Activated CD8-positive, alpha-beta T cell treated with anti-CD3 and anti-CD28 coated beads, Interleukin-2, amount 10 ng/mL, durations not matched to agents 7 days and 5 days (primary cell): ENCODE results near the gene HIVEP3. TPM values are rescaled to one million over a fixed set of nuclear protein-coding genes. Genes with fewer than 3 reads are reported as not detected.

Source experiments
- ATAC-seq: fragments of 150-1000 bp; cut with Tn5 transposase; one replicate; pipeline ENCODE4 v1.10.0; 2021; ENCODE audit warnings: moderate library complexity
- CTCF ChIA-PET: fragments of 350-600 bp; sonication (Branson Sonifier 250); formaldehyde crosslinking; loops from one replicate; lab custom pipeline; 2021; ENCODE audit warnings: antibody characterized with exemption; lab: Charles Lee
- POLR2A ChIA-PET: fragments of 350-600 bp; sonication (Branson Sonifier 250); formaldehyde crosslinking; loops from one replicate; lab custom pipeline; 2021; ENCODE audit warnings: antibody characterized with exemption; lab: Charles Lee
- DNase-seq: peaks from one replicate; pipeline ENCODE4 v3.0.0-alpha.2; 2020
- H3K27ac Mint-ChIP-seq: one replicate; pipeline ENCODE4 v1.8.0; 2021; ENCODE audit warnings: mild to moderate bottlenecking, mixed read lengths
- H3K27me3 Mint-ChIP-seq: one replicate; pipeline ENCODE4 v1.8.0; 2021; ENCODE audit warnings: low read depth, mixed read lengths
- H3K36me3 Mint-ChIP-seq: one replicate; pipeline ENCODE4 v1.8.0; 2021; ENCODE audit warnings: low read depth, mixed read lengths
- H3K4me1 Mint-ChIP-seq: one replicate; pipeline ENCODE4 v1.8.0; 2021; ENCODE audit warnings: low read depth, mixed read lengths
- H3K4me3 Mint-ChIP-seq: one replicate; pipeline ENCODE4 v1.8.0; 2021; ENCODE audit warnings: mild to moderate bottlenecking, mixed read lengths
- H3K9me3 Mint-ChIP-seq: one replicate; pipeline ENCODE4 v1.8.0; 2022; ENCODE audit warnings: mixed read lengths; ENCODE audit not compliant: insufficient read depth
- total RNA-seq, 2 experiments: library from RNA; stranded (reverse); gene quantifications; one replicate each; pipeline ENCODE4 v1.2.3, GENCODE V29; 2021

The HIVEP3 gene
- total RNA-seq, 2 experiments from 2014 or later: 10.8 to 11.8 TPM

- no peaks in the 10 kb centered on the region for H3K36me3 Mint-ChIP-seq
- CTCF ChIA-PET: interaction anchor here (0.6 to 1.7 kb wide), 2 partner anchors 16 to 213 kb away, joined by 3 to 6 read pairs; no protein-coding TSS in a partner anchor
- H3K4me1 Mint-ChIP-seq: no peaks in the 10 kb centered on the region
These were observed 329.3 kb downstream of the HIVEP3 start for GRCh38 chr1:41589395-41589794.

GRCh38 chr1:41588334-41588875 lies 330.3 kb downstream of the HIVEP3 start:
- DNase-seq (no peak), ATAC-seq (no peak)
- CTCF ChIA-PET: no interaction called here

More at GRCh38 chr1:41589395-41589794, 329.3 kb downstream of the HIVEP3 start:
- no peaks in the 10 kb centered on the region for H3K27me3 Mint-ChIP-seq
- H3K9me3 Mint-ChIP-seq: no peaks in the 10 kb centered on the region
- POLR2A ChIA-PET: interaction anchor here (0.6 kb wide), 1 partner anchor 139 kb away, joined by 3 read pairs; no protein-coding TSS in a partner anchor
- H3K27ac Mint-ChIP-seq: no peak overlapping the region
- DNase-seq: no peak
- H3K4me3 Mint-ChIP-seq: no peak overlapping the region
- ATAC-seq: no peak

GRCh38 chr1:41587791-41588190 lies 330.9 kb downstream of the HIVEP3 start:
- H3K27ac Mint-ChIP-seq: no peak overlapping the region
- no peaks in the 10 kb centered on the region for H3K27me3 Mint-ChIP-seq
- peaks cover 8% of the 10 kb centered on the region for H3K4me1 Mint-ChIP-seq
- H3K4me3 Mint-ChIP-seq: no peak overlapping the region
- H3K9me3 Mint-ChIP-seq: no peaks in the 10 kb centered on the region
- ATAC-seq: no peak
- ChIA-PET CTCF (no interaction called here), POLR2A (no interaction called here)
- DNase-seq: no peak
- no peaks in the 10 kb centered on the region for H3K36me3 Mint-ChIP-seq

More at GRCh38 chr1:41588334-41588875, 330.3 kb downstream of the HIVEP3 start:
- Mint-ChIP-seq H3K9me3 (no peaks in the 10 kb centered on the region), H3K4me3 (no peak overlapping the region), H3K27me3 (no peaks in the 10 kb centered on the region), H3K4me1 (peaks cover 8% of the 10 kb centered on the region), H3K36me3 (no peaks in the 10 kb centered on the region), H3K27ac (no peak overlapping the region)
- POLR2A ChIA-PET: no interaction called here

GRCh38 chr1:41586230-41586629 lies 332.5 kb downstream of the HIVEP3 start:
- ATAC-seq: no peak
- CTCF ChIA-PET: no interaction called here
- POLR2A ChIA-PET: no interaction called here
- no peak overlapping the region for H3K27ac Mint-ChIP-seq
- no peak for DNase-seq
- H3K4me3 Mint-ChIP-seq: no peak overlapping the region
- H3K9me3 Mint-ChIP-seq: no peaks in the 10 kb centered on the region
- peaks cover 15% of the 10 kb centered on the region for H3K4me1 Mint-ChIP-seq
- H3K27me3 Mint-ChIP-seq: no peaks in the 10 kb centered on the region
- H3K36me3 Mint-ChIP-seq: no peaks in the 10 kb centered on the region

- Mint-ChIP-seq H3K27ac (no peak overlapping the region), H3K36me3 (no peaks in the 10 kb centered on the region), H3K9me3 (no peaks in the 10 kb centered on the region), H3K27me3 (no peaks in the 10 kb centered on the region), H3K4me1 (peaks cover 26% of the 10 kb centered on the region), H3K4me3 (no peak overlapping the region)
- no peak for DNase-seq
- ChIA-PET POLR2A (no interaction called here), CTCF (interaction anchor here (1.0 kb wide), 1 partner anchor 9 kb away, joined by 3 read pairs; no protein-coding TSS in a partner anchor)
- no peak for ATAC-seq
These were observed 334.8 kb downstream of the HIVEP3 start for GRCh38 chr1:41583658-41584547.

- no peaks in the 10 kb centered on the region for H3K36me3 Mint-ChIP-seq
- no peak for ATAC-seq
- no peak overlapping the region for H3K4me3 Mint-ChIP-seq
- H3K9me3 Mint-ChIP-seq: no peaks in the 10 kb centered on the region
- peaks cover 26% of the 10 kb centered on the region for H3K4me1 Mint-ChIP-seq
- POLR2A ChIA-PET: no interaction called here
- no peak overlapping the region for H3K27ac Mint-ChIP-seq
- CTCF ChIA-PET: interaction anchor here (1.0 kb wide), 1 partner anchor 8 kb away, joined by 3 read pairs; no protein-coding TSS in a partner anchor
- DNase-seq: no peak
- no peaks in the 10 kb centered on the region for H3K27me3 Mint-ChIP-seq
These were observed 335.7 kb downstream of the HIVEP3 start for GRCh38 chr1:41582851-41583657.

GRCh38 chr1:41582351-41582750 lies 336.4 kb downstream of the HIVEP3 start:
- Mint-ChIP-seq H3K27me3 (no peaks in the 10 kb centered on the region), H3K36me3 (no peaks in the 10 kb centered on the region), H3K9me3 (no peaks in the 10 kb centered on the region), H3K4me1 (peaks cover 26% of the 10 kb centered on the region), H3K4me3 (no peak overlapping the region), H3K27ac (no peak overlapping the region)
- ChIA-PET POLR2A (no interaction called here), CTCF (no interaction called here)
- ATAC-seq: no peak
- no peak for DNase-seq

GRCh38 chr1:41582004-41582325 lies 336.8 kb downstream of the HIVEP3 start:
- no peak overlapping the region for H3K4me3 Mint-ChIP-seq
- H3K27ac Mint-ChIP-seq: no peak overlapping the region
- peaks cover 26% of the 10 kb centered on the region for H3K4me1 Mint-ChIP-seq
- ChIA-PET POLR2A (interaction anchor here (1.1 kb wide), 1 partner anchor 19 kb away, joined by 3 read pairs; no protein-coding TSS in a partner anchor), CTCF (no interaction called here)
- no peak for DNase-seq
- no peak for ATAC-seq
- no peaks in the 10 kb centered on the region for H3K9me3 Mint-ChIP-seq
- H3K36me3 Mint-ChIP-seq: no peaks in the 10 kb centered on the region
- no peaks in the 10 kb centered on the region for H3K27me3 Mint-ChIP-seq

GRCh38 chr1:41581216-41582003 lies 337.3 kb downstream of the HIVEP3 start:
- H3K9me3 Mint-ChIP-seq: no peaks in the 10 kb centered on the region
- peak overlapping the region; percentile 62 for H3K27ac Mint-ChIP-seq
- no peak overlapping the region for H3K4me3 Mint-ChIP-seq
- peaks cover 30% of the 10 kb centered on the region for H3K4me1 Mint-ChIP-seq
- no peaks in the 10 kb centered on the region for H3K36me3 Mint-ChIP-seq
- DNase-seq (no peak), ATAC-seq (no peak)
- CTCF ChIA-PET: no interaction called here
- POLR2A ChIA-PET: interaction anchor here (1.1 kb wide), 1 partner anchor 19 kb away, joined by 3 read pairs; no protein-coding TSS in a partner anchor
- H3K27me3 Mint-ChIP-seq: no peaks in the 10 kb centered on the region

- ATAC-seq: no peak
- no peaks in the 10 kb centered on the region for H3K27me3 Mint-ChIP-seq
- no peak overlapping the region for H3K4me3 Mint-ChIP-seq
- no peaks in the 10 kb centered on the region for H3K9me3 Mint-ChIP-seq
- peaks cover 32% of the 10 kb centered on the region for H3K4me1 Mint-ChIP-seq
- POLR2A ChIA-PET: interaction anchor here (1.1 kb wide), 1 partner anchor 18 kb away, joined by 3 read pairs; no protein-coding TSS in a partner anchor
- CTCF ChIA-PET: interaction anchor here (0.9 to 2.3 kb wide), 2 partner anchors 77 to 311 kb away, joined by 3 to 11 read pairs; no protein-coding TSS in a partner anchor
- peak overlapping the region; percentile 62 for H3K27ac Mint-ChIP-seq
- no peaks in the 10 kb centered on the region for H3K36me3 Mint-ChIP-seq
- DNase-seq: no peak
These were observed 338.1 kb downstream of the HIVEP3 start for GRCh38 chr1:41580520-41581172.
